Measurements from ENCODE around the gene LHX4.

LHX4 gene

DNA sequence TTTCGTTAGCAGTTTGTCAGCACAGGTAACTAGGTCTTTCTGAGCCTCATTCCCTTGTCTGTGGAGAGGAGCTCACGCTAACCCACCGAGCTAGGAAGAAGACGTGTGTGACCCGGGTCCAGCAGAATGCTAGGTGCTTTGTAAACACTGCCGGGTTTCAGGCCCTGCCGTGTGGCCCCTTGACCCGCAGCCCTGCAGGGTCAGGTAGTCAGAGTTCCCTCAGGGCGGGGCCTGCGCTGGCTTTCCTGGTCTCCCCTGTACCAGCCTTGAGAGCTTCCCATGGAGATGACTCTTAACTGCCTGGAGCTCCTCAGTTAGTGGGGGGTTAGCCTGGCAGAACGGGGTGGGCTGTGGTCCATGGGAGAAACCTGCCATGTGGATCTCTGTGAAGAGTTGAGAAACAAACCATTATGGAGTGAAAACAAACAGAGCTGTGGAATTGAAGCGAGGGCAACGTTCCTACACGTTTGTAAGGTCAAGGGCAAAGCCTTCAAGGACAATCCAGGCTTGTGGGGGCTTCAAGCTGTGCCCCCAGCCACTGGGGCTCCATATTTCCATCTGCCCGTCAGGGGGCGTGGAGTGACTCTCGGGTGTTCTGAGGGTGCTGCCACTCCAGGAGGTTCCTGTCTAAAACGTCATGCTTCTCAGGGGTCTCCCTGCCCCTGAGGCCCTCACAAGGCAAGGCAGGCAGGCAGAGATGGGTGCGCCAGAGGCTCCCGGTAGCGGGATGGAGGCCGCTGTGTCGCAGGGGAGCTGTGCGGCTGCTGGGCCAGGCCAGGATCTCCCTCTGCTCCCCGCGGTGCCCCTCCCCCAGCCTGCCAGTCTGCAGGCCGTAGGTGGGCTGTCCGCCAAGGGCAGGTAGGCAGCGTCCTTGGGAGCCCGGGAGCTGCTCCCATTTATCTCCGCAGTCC lies 23.8 kb downstream of the LHX4 start:
- Histone ChIP-seq H3K9me3 (ENCODE audit: control extremely low read depth in 1 of 5, control insufficient read depth in 4 of 5, insufficient read depth in 2 of 5, low read depth in 1 of 5, low read length in 4 of 5) (no peaks in the 10 kb centered on the region), H3K4me1 (ENCODE audit: control extremely low read depth in 1 of 4, control insufficient read depth in 4 of 4, insufficient read depth in 4 of 4, low read length in 3 of 4) (no peaks in the 10 kb centered on the region), H3K36me3 (ENCODE audit: control insufficient read depth in 4 of 4, insufficient read depth in 4 of 4, low read length in 3 of 4) (no peaks in the 10 kb centered on the region), H3K27me3 (replicated peaks in 2 of 5; ENCODE audit: control insufficient read depth in 4 of 5, insufficient read depth in 5 of 5, low read length in 4 of 5) (peaks cover 0 to 11% (median 0%) of the 10 kb centered on the region in 5 experiments), H3K27ac (ENCODE audit: insufficient read depth in 1 of 2, low read depth in 1 of 2, low read length in 2 of 2, poor library complexity in 1 of 2, severe bottlenecking in 2 of 2) (no peak overlapping the region), H3K4me3 (ENCODE audit: control insufficient read depth in 1 of 7, extremely low read depth in 1 of 7, insufficient read depth in 4 of 7, low read depth in 2 of 7, low read length in 6 of 7) (no peak overlapping the region)
- 91% methylated on average over 27 of the region's 31 CpGs for WGBS (ENCODE audit: insufficient coverage)
- ChIA-PET CTCF (interaction anchor here (0.8 to 3.4 kb wide), 15 partner anchors 8 to 235 kb away, joined by 3 to 21 read pairs (median 3); no protein-coding TSS in a partner anchor), POLR2A (no interaction called here)
- DNase-seq: no peak

DNA sequence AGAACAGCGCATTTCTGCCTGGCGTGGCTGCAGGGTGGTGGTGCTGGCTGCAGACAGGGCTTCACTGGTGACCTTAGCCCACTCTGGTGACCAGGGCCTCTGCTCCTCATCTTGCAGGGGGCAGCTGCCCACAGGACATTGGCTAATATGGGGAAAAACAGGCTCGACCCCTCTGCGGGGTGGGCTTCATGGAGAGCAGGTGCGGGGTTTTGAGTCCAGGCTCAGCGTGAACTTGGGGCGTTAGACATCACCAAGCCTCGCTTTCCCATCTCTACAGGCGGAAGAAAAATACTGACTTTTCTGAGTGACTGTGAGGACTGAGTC lies 24.4 kb downstream of the LHX4 start:
- no peak for DNase-seq
- Histone ChIP-seq H3K4me1 (ENCODE audit: control extremely low read depth in 1 of 4, control insufficient read depth in 4 of 4, insufficient read depth in 4 of 4, low read length in 3 of 4) (no peaks in the 10 kb centered on the region), H3K27me3 (replicated peaks in 2 of 5; ENCODE audit: control insufficient read depth in 4 of 5, insufficient read depth in 5 of 5, low read length in 4 of 5) (peaks cover 0 to 15% (median 3%) of the 10 kb centered on the region in 5 experiments), H3K36me3 (ENCODE audit: control insufficient read depth in 4 of 4, insufficient read depth in 4 of 4, low read length in 3 of 4) (no peaks in the 10 kb centered on the region), H3K9me3 (ENCODE audit: control extremely low read depth in 1 of 5, control insufficient read depth in 4 of 5, insufficient read depth in 2 of 5, low read depth in 1 of 5, low read length in 4 of 5) (no peaks in the 10 kb centered on the region), H3K27ac (ENCODE audit: insufficient read depth in 1 of 2, low read depth in 1 of 2, low read length in 2 of 2, poor library complexity in 1 of 2, severe bottlenecking in 2 of 2) (no peak overlapping the region), H3K4me3 (ENCODE audit: control insufficient read depth in 1 of 7, extremely low read depth in 1 of 7, insufficient read depth in 4 of 7, low read depth in 2 of 7, low read length in 6 of 7) (no peak overlapping the region)
- ChIA-PET CTCF (interaction anchor here (1.0 to 3.4 kb wide), 4 partner anchors 154 to 228 kb away, joined by 3 to 21 read pairs (median 5); no protein-coding TSS in a partner anchor), POLR2A (no interaction called here)
- WGBS (ENCODE audit: insufficient coverage): 94% methylated on average over 9 of the region's 9 CpGs

DNA sequence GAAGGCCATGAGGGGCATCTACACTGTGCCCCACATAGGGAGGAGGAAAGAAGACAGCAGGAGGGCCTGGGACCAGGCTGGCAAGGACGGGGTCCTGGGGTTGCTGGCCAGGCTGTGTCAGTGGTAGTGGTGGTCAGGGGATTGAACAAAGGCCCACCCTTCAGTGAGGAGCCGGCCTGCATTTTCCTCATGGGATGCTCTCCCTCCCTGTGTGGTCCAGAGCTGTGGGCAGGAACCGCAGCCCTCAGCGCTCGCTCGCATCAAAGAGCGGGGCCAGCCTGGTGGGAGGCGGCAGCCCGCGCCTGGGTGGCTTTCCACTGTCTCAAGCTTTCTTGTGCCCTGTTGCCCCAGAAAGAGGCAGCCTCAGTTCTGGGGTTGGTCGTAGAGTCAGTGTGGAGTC lies 24.8 kb downstream of the LHX4 start:
- no peak overlapping the region for H3K27ac ChIP-seq (ENCODE audit: insufficient read depth in 1 of 2, low read depth in 1 of 2, low read length in 2 of 2, poor library complexity in 1 of 2, severe bottlenecking in 2 of 2)
- 100% methylated on average over 9 of the region's 11 CpGs for WGBS (ENCODE audit: insufficient coverage)
- CTCF ChIA-PET: no interaction called here
- H3K4me1 ChIP-seq (ENCODE audit: control extremely low read depth in 1 of 4, control insufficient read depth in 4 of 4, insufficient read depth in 4 of 4, low read length in 3 of 4): no peaks in the 10 kb centered on the region
- POLR2A ChIA-PET: no interaction called here
- H3K27me3 ChIP-seq (replicated peaks in 2 of 5; ENCODE audit: control insufficient read depth in 4 of 5, insufficient read depth in 5 of 5, low read length in 4 of 5): peaks cover 0 to 15% (median 3%) of the 10 kb centered on the region in 5 experiments
- H3K4me3 ChIP-seq (ENCODE audit: control insufficient read depth in 1 of 7, extremely low read depth in 1 of 7, insufficient read depth in 4 of 7, low read depth in 2 of 7, low read length in 6 of 7): no peak overlapping the region
- H3K36me3 ChIP-seq (ENCODE audit: control insufficient read depth in 4 of 4, insufficient read depth in 4 of 4, low read length in 3 of 4): no peaks in the 10 kb centered on the region
- no peaks in the 10 kb centered on the region for H3K9me3 ChIP-seq (ENCODE audit: control extremely low read depth in 1 of 5, control insufficient read depth in 4 of 5, insufficient read depth in 2 of 5, low read depth in 1 of 5, low read length in 4 of 5)
- no peak for DNase-seq

DNA sequence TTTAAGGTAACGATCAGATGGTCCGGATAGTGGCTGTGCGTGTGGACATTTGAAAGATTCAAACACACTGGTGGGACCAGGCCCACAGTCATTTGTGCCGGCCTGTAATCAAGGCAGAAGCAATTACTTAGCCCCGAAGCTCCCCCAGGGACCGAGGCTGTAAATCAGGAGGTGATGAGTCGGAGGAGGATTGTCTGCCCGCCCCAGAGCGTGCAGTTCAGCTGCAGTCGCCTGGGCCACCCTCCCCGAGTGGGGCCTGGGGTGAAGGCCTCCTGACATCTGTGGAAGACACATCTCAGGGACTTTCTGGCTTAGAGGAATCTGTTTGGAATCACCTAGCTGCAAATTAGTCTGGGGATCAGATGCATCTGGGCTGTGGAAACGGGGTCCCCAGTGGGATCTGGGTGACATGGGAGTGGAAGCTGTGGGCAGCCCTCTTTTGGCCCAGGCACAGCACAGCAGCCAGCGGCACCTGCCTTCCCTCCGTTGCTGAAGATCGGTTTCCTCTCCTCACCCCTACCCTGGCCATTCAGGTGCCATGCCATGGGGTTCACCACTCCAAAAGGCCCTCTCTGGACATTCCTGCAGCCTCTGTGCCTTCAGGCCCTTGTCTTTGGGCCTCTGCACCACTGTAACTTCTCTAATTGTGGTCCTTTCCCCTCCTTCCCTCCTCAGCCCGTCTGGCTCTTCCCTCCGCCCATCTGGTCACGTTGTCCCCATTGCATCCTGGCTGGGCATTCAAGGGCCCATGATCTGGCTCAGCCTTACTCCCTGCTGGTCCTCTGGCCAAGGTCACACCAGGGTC lies 25.7 kb downstream of the LHX4 start:
- CTCF ChIA-PET: no interaction called here
- no peak overlapping the region for H3K27ac ChIP-seq (ENCODE audit: insufficient read depth in 1 of 2, low read depth in 1 of 2, low read length in 2 of 2, poor library complexity in 1 of 2, severe bottlenecking in 2 of 2)
- no peaks in the 10 kb centered on the region for H3K9me3 ChIP-seq (ENCODE audit: control extremely low read depth in 1 of 5, control insufficient read depth in 4 of 5, insufficient read depth in 2 of 5, low read depth in 1 of 5, low read length in 4 of 5)
- peaks cover 0 to 23% (median 3%) of the 10 kb centered on the region in 5 experiments for H3K27me3 ChIP-seq (replicated peaks in 2 of 5; ENCODE audit: control insufficient read depth in 4 of 5, insufficient read depth in 5 of 5, low read length in 4 of 5)
- no peaks in the 10 kb centered on the region for H3K4me1 ChIP-seq (ENCODE audit: control extremely low read depth in 1 of 4, control insufficient read depth in 4 of 4, insufficient read depth in 4 of 4, low read length in 3 of 4)
- 92% methylated on average over 16 of the region's 18 CpGs for WGBS (ENCODE audit: insufficient coverage)
- POLR2A ChIA-PET: no interaction called here
- H3K36me3 ChIP-seq (ENCODE audit: control insufficient read depth in 4 of 4, insufficient read depth in 4 of 4, low read length in 3 of 4): no peaks in the 10 kb centered on the region
- DNase-seq: no peak
- no peak overlapping the region for H3K4me3 ChIP-seq (ENCODE audit: control insufficient read depth in 1 of 7, extremely low read depth in 1 of 7, insufficient read depth in 4 of 7, low read depth in 2 of 7, low read length in 6 of 7)

DNA sequence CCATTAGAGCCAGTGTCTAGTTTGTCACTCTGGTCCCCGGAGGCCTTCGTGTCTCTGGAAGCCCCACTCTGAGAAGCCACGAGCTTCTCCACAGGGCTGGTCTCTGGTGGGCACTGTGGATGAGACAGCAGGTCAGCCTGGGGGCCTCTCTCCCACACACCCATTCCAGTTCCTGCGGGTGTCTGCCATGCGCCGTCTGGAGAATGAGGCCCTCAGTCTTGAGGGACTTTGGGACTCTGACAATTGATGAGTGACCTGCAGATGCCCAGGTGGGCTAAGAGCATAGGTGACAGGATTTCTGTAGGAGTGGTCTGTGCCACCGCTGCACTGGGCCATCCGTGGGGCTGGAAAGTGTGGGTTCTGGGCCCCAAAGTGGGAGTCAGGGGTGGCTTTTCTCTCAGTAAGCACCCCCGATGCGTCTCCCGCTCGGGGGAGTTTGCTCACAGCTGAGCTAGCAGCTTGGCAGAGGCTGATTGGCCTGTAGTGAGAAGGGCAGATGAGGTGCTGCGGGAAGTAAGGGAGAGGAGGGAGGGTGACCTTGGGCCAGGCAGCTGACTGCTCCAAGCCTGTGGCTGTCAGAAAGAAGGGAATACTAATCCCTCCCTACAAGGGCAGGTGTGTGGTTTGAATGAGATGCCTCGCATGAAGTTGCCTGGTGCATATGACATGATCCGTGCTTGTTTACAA lies 26.4 kb downstream of the LHX4 start:
- POLR2A ChIA-PET: no interaction called here
- H3K4me1 ChIP-seq (ENCODE audit: control extremely low read depth in 1 of 4, control insufficient read depth in 4 of 4, insufficient read depth in 4 of 4, low read length in 3 of 4): no peaks in the 10 kb centered on the region
- CTCF ChIA-PET: interaction anchor here (1.1 kb wide), 1 partner anchor 7 kb away, joined by 3 read pairs; no protein-coding TSS in a partner anchor

DNA sequence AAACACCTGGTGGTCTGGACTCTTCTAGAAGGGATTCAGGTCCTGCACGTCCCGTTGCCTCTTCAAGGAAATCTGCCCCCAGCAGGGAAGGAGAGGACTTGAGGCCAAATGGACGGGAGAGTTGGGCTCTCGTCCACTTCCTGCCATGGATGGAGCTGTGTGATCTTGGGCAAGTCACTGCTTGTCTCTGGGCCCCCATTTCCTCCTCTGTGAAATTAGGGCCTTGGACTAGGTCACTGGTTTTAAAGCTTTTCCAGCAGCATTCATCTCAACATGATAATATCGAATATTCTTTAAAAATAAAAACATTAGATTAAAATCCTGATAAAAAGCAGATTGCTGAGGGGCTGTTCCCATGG lies 26.9 kb downstream of the LHX4 start:
- Histone ChIP-seq H3K27me3 (replicated peaks in 2 of 5; ENCODE audit: control insufficient read depth in 4 of 5, insufficient read depth in 5 of 5, low read length in 4 of 5) (peaks cover 0 to 34% (median 3%) of the 10 kb centered on the region in 5 experiments), H3K4me3 (ENCODE audit: control insufficient read depth in 1 of 7, extremely low read depth in 1 of 7, insufficient read depth in 4 of 7, low read depth in 2 of 7, low read length in 6 of 7) (no peak overlapping the region), H3K36me3 (ENCODE audit: control insufficient read depth in 4 of 4, insufficient read depth in 4 of 4, low read length in 3 of 4) (no peaks in the 10 kb centered on the region), H3K27ac (ENCODE audit: insufficient read depth in 1 of 2, low read depth in 1 of 2, low read length in 2 of 2, poor library complexity in 1 of 2, severe bottlenecking in 2 of 2) (no peak overlapping the region), H3K9me3 (ENCODE audit: control extremely low read depth in 1 of 5, control insufficient read depth in 4 of 5, insufficient read depth in 2 of 5, low read depth in 1 of 5, low read length in 4 of 5) (no peaks in the 10 kb centered on the region), H3K4me1 (ENCODE audit: control extremely low read depth in 1 of 4, control insufficient read depth in 4 of 4, insufficient read depth in 4 of 4, low read length in 3 of 4) (no peaks in the 10 kb centered on the region)
- POLR2A ChIA-PET: no interaction called here
- DNase-seq: no peak
- WGBS (ENCODE audit: insufficient coverage): 84% methylated on average over 4 of the region's 5 CpGs
- CTCF ChIA-PET: interaction anchor here (0.7 to 1.1 kb wide), 2 partner anchors 8 to 226 kb away, joined by 3 read pairs; no protein-coding TSS in a partner anchor

More for the DNA sequence above, 26.4 kb downstream of the LHX4 start:
- 94% methylated on average over 13 of the region's 15 CpGs for WGBS (ENCODE audit: insufficient coverage)
- H3K27ac ChIP-seq (ENCODE audit: insufficient read depth in 1 of 2, low read depth in 1 of 2, low read length in 2 of 2, poor library complexity in 1 of 2, severe bottlenecking in 2 of 2): no peak overlapping the region
- H3K9me3 ChIP-seq (ENCODE audit: control extremely low read depth in 1 of 5, control insufficient read depth in 4 of 5, insufficient read depth in 2 of 5, low read depth in 1 of 5, low read length in 4 of 5): no peaks in the 10 kb centered on the region
- H3K36me3 ChIP-seq (ENCODE audit: control insufficient read depth in 4 of 4, insufficient read depth in 4 of 4, low read length in 3 of 4): no peaks in the 10 kb centered on the region
- H3K4me3 ChIP-seq (ENCODE audit: control insufficient read depth in 1 of 7, extremely low read depth in 1 of 7, insufficient read depth in 4 of 7, low read depth in 2 of 7, low read length in 6 of 7): no peak overlapping the region
- H3K27me3 ChIP-seq (replicated peaks in 2 of 5; ENCODE audit: control insufficient read depth in 4 of 5, insufficient read depth in 5 of 5, low read length in 4 of 5): peaks cover 0 to 30% (median 3%) of the 10 kb centered on the region in 5 experiments
- no peak for DNase-seq

Data from common myeloid progenitor, CD34-positive (primary cell).